AG20443 (cell line): Measurements from ENCODE around the gene FAM120B.

Experiments
- DNase-seq: peaks from one replicate; pipeline ENCODE4 v3.0.0; 2012; ENCODE audit warnings: low spot score, mixed read lengths

Gene FAM120B

DNA sequence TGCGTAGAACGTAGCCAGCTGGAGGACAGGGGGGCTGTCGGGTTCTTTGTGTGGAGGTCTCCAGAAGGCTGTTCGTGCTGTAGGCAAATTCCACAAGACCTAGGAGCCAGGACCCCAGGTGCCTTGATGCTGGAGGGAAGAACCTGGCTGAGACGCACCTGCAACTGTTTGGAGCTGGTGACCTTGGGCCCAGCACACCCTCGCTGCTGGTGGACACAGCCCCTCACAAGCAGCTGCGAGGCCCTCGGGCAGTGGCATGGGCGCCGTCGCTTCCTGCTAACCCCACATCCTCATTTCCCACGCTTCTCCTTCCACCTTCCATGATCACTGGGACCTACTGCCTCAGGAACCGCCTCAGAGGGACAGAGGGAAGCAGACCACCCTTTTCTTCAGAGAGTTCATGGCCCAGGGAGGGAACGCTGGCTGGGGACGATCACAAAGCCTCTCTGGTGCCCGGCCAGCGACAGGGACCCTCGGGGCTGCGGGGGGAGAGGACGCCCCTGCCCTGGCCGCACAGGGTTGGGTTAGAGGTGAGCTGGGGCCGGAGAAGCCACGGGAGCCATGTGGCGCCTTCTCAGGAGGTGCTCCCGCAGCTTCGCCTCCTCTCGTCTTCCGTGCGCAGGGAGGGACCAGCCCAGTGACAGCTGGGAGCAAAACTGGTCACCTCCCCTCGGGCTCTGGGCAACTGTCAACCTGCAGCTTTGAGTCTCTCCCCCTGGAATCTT is 34.1 kb upstream of the FAM120B start:
- no peak for DNase-seq

DNA sequence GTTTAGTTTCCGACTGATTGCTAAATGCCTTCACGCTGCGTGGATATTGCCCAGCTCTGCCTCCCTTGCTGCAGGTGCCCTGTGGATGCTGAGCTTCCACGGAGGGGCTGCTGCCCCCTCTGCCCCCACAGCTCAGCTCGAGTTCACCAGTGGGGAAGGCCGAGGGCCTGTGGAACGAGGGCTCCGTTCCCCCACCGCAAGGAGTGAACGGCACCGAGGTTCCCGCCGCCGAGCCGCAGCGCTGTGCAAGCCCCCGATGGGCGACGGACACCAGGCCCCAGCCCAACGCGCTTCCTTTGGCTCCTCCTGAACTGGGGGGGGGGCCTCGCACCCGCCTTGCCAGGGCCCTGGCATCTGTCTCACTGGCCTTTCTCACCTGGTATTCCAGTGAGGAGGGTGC is 33.4 kb upstream of the FAM120B start:
- DNase-seq = no peak

GRCh38 chr6:170273681-170274080 is 32.9 kb upstream of the FAM120B start:
- no peak for DNase-seq

DNA sequence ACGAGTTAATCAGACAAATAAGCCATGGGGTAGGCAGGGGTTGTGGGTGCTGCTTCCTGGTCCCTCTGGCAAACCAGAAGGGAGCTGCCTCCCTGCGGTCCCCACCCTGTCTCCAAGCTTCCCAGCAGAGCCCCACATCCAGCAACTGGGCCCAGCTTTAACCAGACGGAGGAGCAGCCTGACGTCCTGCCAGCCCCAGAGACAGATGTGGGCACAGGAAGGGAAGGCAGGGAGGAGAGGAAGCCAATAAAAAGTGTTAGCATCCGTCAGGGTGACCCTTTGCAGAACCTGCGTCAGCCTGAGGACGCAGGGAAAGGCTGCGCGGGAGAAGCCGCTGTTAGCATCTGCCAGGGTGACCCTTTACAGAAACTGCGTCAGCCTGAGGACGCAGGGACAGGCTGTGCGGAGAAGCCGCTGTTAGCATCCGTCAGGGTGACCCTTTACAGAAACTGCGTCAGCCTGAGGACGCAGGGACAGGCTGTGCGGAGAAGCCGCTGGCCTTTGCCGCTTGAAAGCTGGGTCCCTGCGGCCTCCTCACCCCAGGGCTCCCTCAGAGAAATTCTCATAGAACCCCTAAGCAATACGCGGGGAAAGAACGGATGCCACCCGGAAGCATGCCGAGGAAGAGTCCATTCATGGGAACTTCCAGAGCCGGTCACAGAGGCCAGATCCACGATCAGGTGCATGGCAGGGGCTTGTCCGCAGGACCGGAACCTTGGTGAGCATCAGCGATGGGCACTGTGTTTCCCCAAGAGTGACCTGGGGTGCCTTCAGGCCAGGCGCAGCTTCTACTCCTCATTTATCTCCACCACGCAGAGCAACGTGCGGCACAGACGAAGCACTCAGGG is 31.6 kb upstream of the FAM120B start:
- DNase-seq = no peak

GRCh38 chr6:170276369-170277057 is 30.0 kb upstream of the FAM120B start:
- DNase-seq = no peak

GRCh38 chr6:170277893-170278742 is 28.4 kb upstream of the FAM120B start:
- DNase-seq = no peak

DNA sequence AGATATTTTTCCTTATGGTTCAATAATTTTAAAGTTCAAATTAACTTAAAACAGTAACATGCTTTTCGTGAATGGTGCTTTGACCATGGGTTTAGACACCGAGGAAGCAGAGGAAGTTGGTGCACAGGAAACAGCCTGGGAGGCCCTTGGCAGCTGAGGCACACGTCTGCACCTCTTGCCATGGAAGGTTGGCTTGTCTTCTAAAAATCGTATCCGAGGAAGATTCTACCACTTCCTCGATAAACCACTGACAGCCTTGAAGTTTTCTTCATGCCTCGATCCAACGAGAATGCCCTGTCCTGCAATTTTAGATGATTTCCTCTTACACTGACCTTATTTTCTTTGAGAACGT is 27.8 kb upstream of the FAM120B start:
- no peak for DNase-seq

- DNase-seq = no peak
Observed at GRCh38 chr6:170279426-170279825, 27.1 kb upstream of the FAM120B start.

- peak; percentile 76 for DNase-seq
Observed at GRCh38 chr6:170279977-170280688, 26.4 kb upstream of the FAM120B start.

GRCh38 chr6:170280689-170281045 is 25.9 kb upstream of the FAM120B start:
- DNase-seq = no peak

GRCh38 chr6:170281331-170282292 is 24.9 kb upstream of the FAM120B start:
- no peak for DNase-seq

DNA sequence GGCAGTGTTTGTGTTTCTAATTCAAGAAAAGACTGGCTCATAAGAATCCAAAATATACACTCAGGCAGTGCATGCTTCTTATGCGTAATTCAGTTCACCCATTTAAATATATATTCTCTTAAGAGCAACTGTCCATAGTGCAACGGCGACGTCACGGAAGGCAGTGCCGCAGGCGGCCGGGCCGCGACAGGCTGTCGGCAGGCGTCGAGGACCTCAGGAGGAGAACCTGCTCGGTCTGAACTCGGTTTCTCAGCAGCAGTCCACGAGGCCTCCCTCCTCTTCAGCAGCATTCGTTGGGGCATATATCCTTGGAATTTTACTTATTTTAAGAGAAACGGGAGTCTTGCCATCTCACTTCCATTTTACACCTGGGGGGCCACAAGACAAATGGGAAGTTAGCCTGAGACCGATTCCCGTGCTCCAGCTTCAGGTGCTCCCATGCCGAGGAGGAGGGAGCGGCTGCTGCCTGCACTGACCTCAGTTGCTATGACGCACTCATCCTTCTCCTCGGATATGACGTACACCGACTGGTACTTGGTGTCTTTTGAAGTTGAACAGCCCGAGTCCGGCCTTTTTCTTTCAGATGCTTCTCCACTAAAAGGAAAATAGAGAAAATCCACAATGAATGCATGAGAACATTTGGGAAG is 23.9 kb upstream of the FAM120B start:
- DNase-seq = no peak

DNA sequence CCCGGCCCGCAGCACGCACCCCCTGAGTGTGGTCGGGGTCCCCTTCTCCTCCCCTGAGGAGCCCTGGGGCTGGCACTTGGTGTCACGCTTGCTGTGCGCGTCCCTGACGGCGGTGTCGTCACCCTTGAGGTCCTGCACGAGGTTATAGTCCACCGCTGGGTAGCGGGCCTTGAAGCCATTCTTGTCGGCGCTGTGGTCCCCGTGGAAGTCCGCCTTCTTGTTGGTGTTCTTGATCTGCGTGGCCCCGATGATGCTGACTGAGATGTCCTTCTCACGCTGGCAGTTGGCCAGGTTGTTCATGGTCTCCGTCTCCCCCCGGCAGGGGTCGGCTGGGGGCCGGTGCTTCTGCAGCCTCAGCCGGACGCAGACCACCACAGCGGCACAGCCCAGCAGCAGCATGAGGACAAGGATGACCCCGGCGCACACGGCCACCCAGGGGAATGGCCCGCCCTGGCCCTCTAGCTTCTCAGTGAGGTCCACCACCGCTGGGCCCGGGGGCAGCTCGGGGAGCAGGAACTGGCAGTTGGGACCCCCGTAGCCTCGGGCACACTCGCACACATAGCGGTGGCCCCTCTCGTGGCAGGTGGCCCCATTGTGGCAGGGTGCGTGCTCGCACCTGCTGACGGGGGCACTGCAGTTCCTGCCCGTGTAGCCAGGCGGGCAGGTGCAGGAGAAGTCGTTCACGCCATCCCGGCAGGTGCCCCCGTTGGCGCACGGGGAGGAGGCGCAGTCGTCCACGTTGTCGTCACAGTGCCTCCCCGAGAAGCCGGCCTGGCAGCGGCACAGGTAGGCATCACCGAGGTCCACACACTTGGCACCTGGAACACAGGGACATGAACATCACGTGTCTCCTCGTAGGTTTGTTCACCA is 23.1 kb upstream of the FAM120B start:
- no peak for DNase-seq

DNA sequence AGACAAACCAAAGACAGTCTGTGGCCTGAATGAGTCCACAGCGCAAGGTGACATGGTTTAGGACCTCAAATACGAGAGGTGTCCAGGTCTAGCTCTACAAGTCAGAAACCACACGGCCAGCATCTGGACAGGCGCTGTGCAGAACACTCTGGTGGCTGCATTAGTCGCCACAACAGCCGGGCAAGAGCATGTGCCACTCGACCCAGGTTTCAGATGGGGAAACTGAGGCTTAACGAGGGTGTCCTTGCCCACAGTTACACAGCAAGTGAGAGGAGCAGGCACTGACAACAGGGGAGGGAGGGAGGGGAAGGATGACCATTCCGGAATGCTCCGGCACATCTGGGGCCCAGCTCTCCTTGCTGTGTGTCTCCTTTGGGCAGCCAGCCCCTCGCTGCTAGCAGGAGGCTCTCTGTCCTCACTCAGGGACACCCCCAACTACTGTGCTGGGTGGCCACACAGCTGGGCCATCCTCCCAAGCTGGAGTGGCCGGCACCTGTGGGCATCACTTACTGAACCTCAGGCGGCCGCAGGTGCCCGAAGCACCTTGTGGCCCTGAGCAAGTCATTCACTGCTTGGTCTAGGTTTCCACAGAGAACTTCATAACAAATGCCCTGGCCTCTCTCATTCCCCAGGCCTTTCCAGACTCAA is 22.3 kb upstream of the FAM120B start:
- DNase-seq = no peak

DNA sequence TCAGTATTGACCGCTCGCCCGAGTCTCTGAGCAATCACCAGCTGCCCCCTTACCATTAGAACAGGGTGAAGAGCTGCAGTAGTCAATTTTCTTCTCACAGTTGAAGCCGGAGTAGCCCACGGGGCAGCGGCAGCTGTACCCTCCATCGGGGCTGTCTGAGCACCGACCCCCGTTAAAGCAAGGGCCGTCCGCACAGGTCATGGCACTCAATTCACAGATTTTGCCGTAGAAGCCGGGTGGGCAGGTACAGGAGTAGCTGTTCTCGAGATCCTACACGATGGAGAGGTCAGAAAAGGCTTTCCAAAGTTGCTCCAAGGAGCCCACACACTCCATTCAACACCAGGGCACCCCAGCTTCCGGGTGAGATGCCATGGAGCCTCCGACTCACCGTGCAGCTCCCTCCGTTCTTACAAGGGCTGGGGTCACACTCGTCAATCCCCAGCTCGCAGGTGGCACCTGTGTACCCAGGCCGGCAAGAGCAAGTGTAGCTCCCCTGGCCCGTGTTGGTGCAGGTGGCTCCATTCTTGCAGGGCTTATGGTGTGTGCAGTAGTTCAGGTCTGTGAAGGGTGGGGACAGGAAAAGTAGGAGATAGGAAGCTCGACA is 21.6 kb upstream of the FAM120B start:
- no peak for DNase-seq

DNA sequence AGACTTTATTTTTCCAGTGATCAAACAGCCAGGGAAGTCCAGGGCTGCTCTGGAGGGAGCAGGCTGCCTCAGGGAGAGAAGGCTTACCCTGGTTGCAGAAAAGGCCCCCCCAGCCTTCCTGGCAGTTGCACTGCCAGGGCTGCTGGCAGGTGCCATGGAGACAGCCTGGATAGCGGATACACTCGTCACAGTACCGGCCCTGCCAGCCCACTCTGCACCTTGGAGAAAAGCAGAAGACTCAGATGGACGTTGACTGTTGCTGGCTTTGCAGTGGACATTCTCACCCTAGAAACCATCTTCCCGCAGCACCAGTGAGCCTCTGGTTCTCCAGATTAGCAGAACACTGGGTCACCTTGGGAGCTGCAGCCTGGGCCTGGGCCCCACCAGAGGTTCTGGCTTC is 21.1 kb upstream of the FAM120B start:
- DNase-seq = no peak

GRCh38 chr6:170286246-170286933 is 20.2 kb upstream of the FAM120B start:
- no peak for DNase-seq
